ENCODE data around the gene ACAP3.

The ACAP3 gene

DNA sequence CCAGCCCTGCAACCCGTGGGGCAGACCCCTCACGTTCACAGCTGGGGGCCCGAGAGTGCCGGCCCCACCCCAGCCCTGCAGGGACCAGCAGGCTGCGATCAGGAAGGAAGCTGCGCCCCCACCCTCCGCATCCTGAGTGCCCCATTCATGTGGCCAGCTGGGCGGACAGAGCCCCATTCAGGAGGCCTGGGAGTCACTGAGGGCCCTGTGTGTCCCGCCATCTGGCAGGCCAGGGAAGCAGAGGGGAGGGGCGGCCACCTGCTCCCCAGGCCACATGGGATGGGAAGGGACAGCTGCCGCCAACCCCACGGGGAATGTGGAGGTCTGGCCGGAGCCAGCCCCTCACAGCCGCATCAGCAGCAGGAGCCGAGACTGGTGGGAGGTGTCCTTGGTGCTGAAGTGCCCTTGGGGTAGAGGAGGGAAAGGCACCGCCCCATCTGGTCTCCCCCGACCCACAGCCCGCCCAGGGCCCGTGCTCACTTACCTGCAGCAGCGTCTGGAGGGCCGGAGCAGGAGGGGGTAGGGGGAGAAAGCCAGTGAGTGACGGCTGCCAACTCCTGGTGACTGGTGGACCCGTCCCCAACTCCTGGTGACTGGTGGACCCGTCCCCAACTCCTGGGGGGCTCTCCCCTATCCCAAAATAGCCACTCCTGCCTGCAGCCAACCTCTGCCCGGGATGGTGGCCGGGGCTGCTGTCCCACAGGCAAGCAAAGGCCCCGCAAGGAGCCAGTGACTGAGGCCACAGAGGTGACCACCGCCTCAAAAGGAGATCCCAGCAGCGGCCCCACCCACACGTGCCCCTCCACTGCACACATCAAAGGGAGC, 8.7 kb downstream of the ACAP3 start:
- no peak for DNase-seq

DNA sequence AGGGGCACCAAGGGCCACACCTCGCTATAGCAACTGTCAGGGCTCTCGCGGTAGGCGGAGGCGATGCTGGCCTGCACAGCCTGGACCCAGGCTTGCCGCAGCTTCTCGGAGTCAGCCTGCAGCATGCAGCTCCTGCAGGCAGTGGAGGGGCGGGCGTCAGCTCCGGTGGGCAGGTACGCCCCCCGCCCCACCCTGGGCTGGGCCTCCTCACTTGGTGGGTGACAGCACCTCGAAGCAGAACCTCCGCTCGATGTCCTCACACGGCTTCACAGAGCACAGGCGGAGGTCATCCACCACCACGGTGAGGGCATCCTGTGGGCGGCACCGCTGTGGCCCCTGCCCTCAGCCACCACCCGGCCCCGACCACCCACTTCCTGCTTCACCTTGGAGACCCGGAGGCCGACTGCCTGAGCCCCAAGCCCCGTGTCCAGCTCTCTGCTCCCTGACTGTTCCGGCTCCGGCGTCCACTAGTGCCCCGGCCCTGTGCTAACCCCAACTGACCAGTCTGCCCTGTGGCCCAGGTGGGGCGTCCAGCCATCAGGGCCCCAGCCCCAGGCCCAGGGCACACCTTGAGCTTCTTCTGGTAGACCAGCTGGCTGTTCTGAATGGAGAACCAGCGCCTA, 9.8 kb downstream of the ACAP3 start:
- no peak for DNase-seq

DNA sequence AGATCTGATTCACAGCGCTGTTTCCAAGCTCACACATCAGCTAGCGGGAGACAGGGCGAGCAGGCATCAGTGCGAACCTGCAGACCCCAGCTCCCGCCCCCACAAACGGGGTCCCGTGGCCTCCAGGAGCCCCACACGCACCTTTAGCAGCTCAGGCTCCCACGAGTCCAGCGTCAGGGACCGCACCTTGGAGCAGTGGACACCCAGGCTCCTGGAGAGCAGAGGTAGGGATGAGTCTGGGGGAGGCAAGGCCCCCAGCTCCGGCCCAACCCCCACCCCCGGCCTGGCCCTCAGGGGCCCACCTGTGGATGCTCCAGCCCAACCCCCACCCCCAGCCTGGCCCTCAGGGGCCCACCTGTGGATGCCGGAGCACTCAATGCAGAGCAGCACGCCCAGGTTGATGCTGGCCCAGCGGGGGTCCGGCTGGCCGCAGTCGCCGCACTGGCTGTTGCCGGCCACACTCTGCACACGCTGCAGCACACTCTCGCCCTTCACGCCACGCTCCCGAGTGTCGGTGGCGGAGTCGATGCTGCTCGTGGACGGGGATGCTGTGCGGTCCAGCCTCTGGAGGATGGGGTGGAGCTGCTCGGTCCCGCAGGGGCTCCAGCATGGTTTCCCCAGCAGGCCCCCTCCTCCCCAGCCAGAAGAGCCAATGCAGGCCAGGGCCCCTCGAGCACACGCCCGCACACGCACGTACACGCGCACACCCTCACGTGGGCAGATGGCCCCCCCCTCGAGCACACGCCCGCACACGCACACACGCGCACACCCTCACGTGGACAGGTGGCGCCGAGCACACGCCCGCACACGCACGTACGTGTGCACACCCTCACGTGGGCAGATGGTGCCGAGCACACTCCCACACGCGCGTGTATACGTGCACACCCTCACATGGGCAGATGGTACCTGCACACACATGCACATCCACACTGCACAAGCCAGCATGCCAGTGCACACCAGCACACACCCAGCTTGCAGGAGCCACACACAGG, 11.4 kb downstream of the ACAP3 start:
- DNase-seq: no peak

DNA sequence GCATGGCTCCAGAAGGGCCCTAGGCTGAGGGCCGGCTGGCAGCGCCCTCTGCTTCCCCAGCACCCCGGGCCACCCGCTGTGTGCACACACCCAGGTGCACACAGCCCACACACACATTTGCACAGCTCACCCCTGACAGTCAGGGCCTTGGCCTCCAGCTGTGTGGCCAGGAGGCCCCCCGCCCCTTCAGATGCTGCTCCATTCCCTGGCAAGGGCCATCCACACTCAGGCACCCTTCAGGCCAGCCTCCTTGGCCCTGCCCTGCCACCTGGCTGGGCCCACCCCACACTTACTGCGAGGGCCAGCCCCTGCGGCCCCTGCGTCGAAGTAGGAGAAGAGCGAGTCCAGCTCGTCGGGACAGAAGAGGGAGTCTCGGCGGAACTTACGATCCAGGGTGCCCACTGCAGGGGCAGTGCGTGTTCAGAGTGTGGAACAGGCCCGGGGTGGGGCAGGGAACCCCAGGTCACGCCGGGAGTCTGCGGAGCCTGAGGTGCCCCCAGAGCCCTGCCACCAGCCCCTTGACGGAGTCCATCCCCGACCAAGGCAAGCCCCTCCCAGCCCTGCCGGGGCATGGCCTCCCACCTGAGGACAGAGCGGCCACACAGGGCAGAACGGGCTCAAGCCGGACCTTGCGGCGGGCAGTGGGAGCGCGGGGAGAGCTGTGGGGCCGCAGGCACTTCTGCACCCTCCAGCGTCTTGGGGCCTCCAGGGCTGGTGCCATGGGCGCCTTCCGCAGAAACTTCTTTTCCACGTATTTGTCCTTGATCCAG, 12.4 kb downstream of the ACAP3 start:
- no peak for DNase-seq

DNA sequence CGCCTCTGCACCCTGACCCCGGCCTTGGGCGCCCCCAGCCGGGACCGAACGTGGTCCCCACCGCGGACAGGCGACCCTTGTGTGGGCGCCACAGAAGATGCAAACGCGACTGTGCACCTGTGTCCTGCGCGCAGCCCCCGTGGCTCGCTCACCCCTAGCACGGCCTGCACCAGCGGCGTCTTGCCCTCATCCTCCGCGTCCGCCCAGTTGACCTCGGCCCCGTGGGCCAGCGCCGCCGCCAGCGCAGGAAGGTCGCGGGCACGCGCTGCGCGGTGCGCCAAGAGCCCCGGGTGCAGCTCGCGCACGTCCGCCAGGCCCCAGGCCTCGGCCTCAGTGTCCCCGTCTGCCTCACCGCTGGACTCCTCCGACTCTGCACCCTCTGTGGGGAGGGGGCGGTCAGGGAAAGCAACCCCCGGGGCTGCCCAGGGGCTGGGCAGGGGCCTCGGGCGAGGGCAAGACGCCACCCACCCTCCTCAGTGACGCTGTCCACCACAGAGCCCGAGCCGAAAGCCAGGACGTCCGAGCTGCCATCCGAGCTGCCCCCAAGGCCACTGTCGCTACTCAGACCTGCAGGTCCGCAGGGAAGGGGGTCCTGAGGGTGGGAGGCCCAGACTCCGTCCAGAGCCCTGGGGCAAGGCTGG, 13.4 kb downstream of the ACAP3 start:
- no peak for DNase-seq

DNA sequence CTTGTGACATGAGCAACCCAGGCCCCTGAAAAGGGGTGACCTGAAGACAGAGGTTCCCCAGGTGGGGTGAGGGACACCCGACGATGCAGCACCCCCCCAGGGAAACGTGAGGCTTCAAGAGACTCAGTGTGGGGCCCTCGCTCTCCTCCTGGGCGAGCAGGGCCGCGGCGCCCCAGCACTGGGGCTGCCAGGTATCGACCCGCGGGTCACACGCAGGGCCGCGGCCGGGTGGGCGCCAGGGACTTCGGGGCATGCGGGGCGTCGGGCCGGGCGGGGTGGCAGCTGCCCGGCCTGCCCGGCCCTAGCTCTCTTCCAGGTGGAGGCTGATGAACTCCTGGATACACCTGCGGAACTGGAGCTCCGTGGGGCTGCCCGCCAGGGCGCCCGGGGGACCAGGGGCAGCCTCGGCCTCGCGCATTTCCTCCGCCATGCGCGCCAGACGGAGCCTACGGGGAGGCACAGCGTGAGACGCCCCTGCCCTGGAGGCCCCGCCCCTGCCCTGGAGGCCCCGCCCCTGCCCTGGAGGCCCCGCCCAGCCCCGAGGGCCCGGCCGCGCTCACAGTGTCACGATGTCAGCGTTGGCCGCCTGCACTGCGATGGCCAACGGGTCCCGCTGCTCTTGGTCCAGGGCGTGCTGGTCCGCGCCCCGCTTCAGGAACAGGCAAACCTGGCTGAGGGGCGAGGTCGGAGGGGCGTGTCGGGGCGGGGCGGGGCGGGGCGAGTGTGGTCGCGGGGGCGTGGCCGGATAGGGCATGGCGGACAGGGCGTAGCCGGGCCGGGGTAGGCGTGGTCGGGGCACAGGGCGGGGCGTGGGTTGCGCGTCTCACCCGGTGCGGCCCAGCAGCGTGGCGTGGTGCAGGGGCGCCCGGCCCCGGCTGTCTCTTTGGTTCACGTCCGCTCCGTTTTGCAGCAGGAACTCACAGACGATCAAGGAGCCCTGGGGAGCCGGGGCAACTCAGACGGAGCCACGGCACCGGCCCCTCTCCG, 14.2 kb downstream of the ACAP3 start:
- DNase-seq: no peak

DNA sequence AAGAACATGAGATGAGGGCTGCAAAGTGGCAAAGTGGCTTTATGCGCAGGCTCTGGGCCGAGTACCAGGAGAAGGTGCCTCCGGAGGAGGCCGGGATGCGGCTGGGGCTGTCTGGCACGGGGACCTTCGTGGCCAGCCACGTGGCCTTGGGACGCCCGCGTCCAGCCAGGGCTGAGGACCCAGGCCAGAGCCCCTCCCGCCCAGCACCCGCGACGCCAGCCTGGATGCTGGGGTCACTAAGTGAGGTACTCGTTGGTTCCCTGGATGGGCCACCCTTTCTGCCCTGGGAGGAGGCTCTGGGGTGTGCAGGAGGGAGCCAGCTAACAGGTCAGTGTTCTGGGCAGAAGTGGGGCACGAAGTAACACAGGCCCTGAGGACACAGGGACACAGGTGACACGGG, 14.9 kb downstream of the ACAP3 start:
- no peak for DNase-seq

DNA sequence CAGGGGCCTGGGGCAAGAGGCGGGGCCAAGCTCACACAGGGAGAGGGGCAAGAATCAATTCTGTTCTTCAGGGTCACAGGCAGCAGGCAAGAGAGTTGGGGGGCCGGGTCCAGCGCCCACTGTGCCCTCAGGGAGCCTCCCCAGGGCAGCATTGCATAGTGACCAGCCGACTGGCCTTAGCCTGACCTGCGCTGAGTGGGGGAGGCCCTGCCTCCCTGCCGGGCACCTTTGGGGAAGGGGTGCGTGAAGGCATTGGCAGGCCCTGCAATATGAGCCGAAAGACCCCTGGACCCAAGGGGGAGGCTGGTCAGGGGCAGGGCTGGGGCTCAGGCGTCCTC, 15.3 kb downstream of the ACAP3 start:
- DNase-seq: no peak

DNA sequence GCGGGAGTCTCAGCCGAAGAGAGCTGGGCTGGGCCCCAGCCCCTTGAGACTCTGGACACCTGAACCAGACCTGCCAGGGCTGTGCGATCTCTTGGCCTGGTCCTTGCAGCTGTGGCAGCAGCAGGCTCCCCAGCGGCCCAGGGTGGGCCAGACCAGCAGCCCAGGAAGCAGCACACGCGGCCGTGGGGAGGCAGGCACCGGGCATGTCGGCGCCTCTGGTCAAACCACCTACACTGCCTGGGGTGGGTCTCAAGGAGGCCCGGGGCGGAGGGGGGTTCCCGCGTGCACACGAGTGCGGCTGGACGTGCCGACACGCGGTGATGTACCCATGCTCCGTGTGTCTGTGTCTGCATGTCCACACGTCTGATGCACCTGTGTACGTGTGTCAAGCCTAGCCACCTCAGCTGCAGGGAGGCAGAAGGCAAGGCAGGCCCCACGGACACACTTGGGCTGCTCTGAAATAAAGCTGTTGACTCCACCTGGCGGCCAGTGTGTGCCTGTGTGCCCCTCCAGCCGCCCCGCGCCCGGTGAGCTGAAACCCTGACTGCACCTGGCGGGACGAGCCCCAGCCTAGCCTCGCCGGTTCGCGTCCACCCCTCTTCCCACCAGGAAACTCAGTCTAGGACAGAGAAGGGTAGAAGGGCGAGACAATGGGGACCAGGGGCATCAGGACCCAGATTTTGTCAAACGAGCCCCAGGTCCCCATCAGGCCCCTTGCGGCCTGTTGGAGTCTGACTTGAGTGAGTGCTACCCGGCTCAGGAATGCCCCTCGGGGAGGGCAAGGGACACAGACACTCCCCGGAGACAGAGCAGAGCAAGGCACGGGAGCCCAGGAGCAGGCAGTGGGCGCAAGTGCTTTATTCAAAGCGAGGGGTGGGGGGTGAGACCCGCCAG, 15.9 kb downstream of the ACAP3 start:
- peak; percentile 71 for DNase-seq

DNA sequence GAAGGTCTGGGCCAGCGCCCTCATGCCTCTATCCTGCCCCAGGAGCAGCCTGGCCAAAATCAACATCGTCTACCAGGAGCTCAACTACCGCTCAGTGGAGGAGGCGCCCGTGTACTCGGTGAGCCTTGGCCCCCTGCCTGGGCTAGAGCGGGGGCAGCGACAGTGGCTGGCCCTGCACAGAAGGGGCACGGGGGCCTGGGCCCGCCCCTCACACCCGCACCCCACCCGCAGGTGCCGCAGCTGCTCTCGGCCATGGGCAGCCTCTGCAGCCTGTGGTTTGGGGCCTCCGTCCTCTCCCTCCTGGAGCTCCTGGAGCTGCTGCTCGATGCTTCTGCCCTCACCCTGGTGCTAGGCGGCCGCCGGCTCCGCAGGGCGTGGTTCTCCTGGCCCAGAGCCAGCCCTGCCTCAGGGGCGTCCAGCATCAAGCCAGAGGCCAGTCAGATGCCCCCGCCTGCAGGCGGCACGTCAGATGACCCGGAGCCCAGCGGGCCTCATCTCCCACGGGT, 16.7 kb downstream of the ACAP3 start:
- DNase-seq: no peak

DNA sequence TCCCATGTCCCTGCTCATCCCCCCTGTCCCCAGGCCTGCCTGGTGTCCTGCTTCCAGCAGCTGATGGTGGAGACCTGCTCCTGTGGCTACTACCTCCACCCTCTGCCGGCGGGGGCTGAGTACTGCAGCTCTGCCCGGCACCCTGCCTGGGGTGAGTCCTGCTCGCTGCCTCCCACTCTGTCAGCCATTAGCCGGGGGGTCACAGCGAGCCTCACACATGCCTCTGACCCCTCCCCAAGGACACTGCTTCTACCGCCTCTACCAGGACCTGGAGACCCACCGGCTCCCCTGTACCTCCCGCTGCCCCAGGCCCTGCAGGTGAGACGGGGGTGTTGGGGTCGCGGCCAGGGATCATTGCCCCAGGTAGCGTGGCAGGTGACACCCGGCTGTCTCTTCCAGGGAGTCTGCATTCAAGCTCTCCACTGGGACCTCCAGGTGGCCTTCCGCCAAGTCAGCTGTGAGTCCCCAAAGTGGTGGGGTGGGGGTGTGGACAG, 17.4 kb downstream of the ACAP3 start:
- DNase-seq: peak; percentile 61

DNA sequence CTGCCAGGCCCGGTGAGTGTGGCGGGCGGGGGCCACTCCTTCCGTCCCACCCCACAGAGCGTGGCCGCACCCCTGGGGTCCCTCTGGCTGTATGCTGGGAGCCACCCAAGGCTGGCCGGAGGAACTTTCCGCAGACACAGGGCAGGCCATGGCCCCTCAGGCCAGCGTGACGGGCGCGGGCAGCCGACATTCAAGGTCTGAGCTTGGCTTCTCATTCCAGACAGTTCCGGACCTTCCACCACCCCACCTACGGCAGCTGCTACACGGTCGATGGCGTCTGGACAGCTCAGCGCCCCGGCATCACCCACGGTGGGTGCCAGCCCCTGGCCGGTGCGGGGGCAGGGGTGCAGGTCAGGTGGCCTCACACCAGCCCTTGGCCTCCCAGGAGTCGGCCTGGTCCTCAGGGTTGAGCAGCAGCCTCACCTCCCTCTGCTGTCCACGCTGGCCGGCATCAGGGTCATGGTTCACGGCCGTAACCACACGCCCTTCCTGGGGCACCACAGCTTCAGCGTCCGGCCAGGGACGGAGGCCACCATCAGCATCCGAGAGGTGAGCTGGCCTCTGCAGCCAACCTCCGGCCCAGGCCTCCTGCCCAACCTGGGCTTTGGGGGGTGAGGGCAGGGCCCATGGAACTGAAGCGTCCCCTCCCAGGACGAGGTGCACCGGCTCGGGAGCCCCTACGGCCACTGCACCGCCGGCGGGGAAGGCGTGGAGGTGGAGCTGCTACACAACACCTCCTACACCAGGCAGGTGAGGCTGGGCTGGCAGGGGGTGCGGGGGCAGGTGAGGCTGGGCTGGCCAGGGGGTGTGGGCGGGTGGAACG, 20.2 kb downstream of the ACAP3 start:
- no peak for DNase-seq

DNA sequence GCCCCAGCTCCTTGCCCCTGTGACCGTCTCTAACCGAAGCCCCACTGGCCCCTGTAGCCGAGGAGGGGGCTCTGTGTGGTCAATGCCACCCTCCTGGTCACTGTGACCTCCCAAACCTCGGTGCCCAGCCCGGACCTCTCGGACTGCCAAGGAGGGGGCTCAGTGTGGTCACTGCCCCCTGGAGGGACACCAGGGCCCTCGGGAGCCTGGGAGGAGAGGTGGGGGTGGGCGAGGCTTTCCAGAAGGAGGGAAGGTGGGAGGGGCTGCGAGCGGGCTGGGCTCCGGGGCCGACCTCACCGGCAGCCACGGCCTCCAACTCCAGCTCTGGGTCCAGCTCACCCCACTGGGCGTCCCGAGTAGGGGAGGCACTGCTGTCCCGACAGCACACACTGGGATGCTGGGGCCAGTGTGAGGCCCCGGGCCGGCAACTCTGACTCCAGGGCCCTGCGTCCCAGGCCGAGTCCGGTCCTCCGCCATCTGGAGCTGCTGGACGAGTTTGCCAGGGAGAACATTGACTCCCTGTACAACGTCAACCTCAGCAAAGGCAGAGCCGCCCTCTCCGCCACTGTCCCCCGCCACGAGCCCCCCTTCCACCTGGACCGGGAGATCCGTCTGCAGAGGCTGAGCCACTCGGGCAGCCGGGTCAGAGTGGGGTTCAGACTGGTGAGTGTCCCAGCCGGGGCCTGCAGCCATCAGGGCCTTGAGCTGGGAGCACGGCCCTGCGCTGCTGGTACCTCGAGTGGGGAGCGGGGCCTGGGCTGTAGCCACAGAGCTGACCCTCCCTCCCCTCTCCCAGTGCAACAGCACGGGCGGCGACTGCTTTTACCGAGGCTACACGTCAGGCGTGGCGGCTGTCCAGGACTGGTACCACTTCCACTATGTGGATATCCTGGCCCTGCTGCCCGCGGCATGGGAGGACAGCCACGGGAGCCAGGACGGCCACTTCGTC, 21.1 kb downstream of the ACAP3 start:
- DNase-seq: no peak

DNA sequence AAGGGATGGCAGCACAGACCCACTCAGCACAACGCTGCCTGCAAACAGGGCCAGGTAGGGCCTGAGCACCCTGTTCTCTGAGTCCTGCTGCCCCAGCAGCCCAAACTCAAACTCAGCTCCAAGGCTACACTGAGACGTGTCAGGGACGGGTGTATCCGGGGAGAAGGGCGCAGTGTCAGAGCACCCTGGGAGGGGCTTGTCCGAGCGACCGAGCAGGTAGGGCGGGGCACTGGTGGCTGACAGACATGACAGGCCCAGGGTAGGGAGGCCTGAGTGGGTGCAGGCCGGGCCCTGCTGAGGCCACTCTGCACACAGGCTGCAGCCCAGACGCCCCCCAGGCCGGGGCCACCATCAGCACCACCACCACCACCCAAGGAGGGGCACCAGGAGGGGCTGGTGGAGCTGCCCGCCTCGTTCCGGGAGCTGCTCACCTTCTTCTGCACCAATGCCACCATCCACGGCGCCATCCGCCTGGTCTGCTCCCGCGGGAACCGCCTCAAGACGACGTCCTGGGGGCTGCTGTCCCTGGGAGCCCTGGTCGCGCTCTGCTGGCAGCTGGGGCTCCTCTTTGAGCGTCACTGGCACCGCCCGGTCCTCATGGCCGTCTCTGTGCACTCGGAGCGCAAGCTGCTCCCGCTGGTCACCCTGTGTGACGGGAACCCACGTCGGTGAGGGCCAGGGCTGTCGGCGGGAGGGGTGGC, 22.0 kb downstream of the ACAP3 start:
- no peak for DNase-seq

DNA sequence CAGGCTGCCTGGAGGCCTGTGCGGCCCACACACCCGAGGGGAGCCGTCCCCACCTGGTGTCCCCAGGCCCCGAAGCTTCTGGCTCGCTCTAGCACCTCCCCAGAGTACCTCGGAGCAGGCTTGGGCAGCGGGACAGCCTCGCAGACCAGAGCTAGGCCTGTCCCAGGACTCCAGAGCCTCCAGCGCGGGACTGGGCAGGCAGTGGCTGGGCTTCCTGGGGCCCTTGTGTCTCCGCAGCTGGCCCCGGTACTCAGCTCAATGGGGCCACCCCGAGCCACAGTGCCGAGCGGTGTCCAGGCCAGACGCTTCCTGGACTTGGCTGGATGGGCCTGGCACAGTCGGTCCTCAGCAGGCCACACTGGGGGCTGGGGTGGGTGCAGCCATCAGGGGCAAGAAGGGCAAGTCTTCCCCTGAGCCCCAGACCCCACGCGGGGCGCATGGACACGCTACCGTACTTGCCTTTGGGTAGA, 22.6 kb downstream of the ACAP3 start:
- no peak for DNase-seq

Measured in hematopoietic multipotent progenitor cell treated with erythropoietin and hydrocortisone succinate and interleukin-3 and kit ligand, for 8 days (in vitro differentiated cells).